ENCODE results near the gene VN1R4. TPM values are rescaled to one million over a fixed set of nuclear protein-coding genes. Genes with fewer than 3 reads are reported as not detected.
"Not testable (repeated sequence)": the region's sequence is repeated elsewhere in the genome, so short reads cannot be mapped to it uniquely, and the experiment has no call there.

Gene VN1R4
- not detected for polyA plus RNA-seq (ENCODE audit: insufficient read length in 3 of 3)
- long read RNA-seq, donor 1 = 0 reads
- long read RNA-seq, donor 2 = 0 reads
- long read RNA-seq, donor 3 = 0 reads
- long read RNA-seq, donor 4 = 0 reads
- long read RNA-seq, donor 5 = 0 reads
- long read RNA-seq, donor 6 = 0 reads
- long read RNA-seq, donor 7 = 0 reads
- long read RNA-seq, donor 8 = 0 reads
- long read RNA-seq, donor 9 = 0 reads
- long read RNA-seq, donor 10 = 0 reads
- long read RNA-seq, donor 11 = 0 reads
- long read RNA-seq, donor 12 = 0 reads
- long read RNA-seq, donor 13 = 0 reads
- long read RNA-seq, donor 14 = 0 reads
- long read RNA-seq, donor 15 = 0 reads
- long read RNA-seq, donor 16 = 0 reads

GRCh38 chr19:53267623-53268022, at the start of gene VN1R4:
Gene VN1R4 (minus strand): TSS chr19:53267723. CDS start chr19:53267665, 58 bp downstream.
- not testable (repeated sequence) for DNase-seq

DNA sequence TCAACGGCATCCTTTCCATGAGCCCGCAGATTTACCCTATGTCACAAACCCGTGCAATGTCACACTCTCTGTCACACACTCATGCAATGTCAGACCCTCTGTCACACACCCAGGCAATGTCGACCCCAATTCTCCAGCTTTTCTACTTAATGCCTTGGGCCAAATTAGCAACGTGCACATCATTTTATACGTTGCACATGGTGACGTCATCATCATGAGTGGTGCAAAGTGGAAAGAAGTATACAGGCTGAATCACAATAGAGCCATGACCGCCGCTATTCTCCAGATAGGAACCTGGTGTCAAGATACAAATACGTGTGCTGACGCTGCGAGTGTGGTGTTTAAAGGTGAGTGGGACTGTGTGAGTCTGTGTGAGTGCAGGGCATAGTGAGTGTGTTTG, 44.4 kb upstream of the VN1R4 start:
- DNase-seq = no peak

- DNase-seq = no peak
Observed at GRCh38 chr19:53311044-53311443, 43.5 kb upstream of the VN1R4 start.

DNA sequence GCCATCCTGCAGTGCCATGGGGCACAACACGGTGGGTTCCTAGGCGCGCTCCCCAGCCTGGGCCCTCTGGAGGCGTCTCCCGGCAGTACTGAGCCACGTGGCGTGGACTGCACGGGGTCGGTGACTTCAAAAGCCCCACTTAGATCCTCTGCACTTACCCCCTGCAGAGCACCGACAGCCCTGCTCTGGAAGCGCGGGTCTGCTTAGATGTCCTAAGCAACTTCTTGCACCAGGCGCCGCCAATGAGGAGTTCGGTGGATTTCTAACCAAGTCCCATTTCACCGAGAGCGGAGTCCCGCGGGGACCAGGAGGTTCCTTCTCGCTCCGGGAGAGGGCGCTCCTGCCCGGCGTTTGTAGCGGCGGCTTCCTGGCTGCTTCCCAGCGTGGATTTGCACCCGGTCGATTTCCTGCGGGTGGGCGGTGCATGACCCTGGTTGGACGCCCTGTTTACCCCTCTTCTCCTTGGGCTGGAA, 40.9 kb upstream of the VN1R4 start:
- DNase-seq = peak; percentile 47

- DNase-seq = not testable (repeated sequence)
Observed at GRCh38 chr19:53301341-53301740, 33.8 kb upstream of the VN1R4 start.

DNA sequence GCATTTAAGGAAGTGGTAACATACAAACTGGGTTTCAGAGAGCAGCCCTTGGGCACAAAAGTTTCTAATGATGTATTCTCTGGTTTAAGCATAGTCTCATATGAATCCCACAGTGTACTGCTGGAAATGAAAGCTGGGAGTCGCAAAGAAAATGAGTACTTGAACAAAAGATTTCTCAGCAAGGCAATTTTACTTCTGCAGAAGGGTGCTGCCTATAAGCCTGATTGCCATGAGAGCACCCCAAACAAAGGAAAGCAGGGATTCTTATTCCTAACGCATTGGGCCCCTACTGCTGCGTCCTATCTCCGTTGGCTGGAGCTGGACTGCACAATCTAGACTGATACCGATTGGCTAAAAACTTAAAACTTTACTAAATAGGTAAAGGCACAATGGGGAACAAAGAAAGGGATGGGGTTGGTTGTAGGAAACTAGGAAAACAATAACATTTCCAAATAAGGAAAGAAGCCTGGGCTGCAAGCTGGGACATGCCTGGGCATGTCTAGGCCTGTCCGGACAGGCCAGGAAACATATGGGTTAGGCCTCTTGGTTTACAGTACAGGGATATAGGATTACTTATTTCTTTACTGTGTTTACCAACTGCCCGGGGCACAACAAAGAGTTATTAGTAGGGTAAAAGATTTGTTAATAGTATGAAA, 27.4 kb upstream of the VN1R4 start:
- no peak for DNase-seq

DNA sequence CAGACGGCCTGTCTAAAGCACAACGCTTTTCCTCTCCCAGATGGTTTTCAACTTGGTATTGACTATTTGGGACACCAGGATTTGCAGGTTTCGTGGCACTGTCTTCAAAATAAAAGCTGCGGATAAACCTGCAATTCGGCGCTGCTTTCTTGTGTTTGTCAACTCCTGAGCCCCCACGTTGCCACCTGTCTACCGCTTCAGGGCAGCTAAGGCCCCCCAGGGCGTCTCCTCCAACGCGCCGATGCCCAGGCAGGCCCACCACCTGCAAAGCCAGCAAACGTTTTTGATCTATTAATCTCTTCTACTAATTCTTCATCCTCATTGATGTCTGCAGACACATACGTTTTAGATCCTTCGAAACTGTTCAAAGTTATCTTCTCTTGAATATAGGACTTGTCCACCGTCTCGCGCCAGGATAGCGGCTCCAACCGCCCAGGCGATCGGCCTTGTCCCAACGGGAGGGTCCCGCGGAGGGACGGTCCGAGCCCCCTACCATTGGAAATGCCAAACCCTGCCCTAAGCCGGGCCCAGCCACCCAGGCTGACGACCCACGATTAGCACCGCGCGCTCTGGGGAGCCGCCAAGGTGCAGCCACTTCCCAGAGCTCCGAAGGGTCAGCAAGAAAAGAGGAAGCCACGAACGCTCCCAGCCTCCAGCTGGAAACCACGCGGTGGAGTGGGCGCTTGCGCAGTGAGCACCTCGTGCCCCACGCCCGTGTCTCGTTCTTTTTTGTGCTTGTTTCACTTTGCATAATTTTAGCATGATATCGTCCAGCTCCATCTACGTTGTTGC, 23.4 kb upstream of the VN1R4 start:
- DNase-seq = no peak

DNA sequence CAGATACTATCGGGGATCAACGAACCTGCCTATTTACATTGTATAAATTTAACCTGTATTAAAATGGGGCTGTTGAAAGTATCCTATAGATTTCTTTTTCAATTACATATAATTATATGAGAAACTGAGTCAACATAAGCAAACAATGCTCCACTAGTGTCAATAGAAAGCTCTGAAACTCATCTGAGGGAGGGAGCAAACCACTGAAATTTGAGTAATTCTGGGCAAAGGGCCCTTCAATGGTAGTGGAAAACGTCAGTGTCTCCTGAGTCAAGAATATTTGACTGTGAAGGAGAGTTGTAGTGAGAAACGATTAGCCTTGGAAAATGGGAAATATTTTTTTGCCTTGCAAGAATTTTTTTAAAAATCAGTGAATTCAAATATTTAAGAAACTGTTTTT, 17.6 kb upstream of the VN1R4 start:
- DNase-seq = no peak

- not testable (repeated sequence) for DNase-seq
Observed at GRCh38 chr19:53281947-53282346, 14.4 kb upstream of the VN1R4 start.

DNA sequence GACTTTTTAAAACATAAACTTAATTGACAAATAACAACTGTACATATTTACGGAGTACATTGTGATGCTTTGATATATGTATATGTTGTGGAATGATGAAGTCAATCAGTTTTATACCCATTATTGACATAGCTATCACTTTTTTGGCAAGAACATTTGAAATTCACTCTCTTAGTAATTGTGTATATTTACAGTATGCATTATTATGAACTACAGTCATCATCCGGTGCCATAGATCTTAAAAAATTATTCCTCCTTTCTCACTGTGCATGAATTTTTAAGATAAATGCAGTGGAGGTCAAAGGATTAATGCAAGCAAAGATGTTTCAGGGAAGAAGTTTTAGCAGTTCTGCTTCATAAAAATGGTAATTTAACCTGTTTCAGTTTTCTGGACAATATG, 8.0 kb upstream of the VN1R4 start:
- DNase-seq = no peak

- no peak for DNase-seq
Observed at GRCh38 chr19:53272044-53272443, 4.5 kb upstream of the VN1R4 start.

- DNase-seq = not testable (repeated sequence)
Observed at GRCh38 chr19:53269861-53270260, 2.3 kb upstream of the VN1R4 start.

DNA sequence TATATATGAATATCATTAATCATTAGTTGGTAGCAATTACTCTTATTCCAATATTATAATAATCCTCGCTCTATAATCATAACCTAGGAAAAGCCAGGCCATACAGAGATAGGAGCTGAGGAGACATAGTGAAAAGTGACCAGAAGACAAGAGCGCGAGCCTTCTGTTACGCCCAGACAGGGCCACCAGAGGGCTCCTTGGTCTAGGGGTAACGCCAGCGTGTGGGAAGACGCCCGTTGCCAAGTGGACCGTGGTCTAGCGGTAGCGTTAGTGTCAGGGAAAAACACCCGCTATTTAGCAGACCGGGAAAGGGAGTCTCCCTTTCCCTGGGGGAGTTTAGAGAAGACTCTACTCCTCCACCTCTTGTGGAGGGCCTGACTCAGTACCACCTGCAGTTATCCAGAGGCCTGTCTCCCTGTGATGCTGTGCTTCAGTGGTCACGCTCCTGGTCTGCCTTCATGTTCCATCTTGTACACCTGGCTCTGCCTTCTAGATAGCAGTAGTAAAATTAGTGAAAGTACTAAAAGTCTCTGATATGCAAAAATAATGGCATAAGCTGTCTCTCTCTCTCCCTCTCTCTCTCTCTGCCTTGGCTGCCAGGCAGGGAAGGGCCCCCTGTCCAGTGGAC, 9.7 kb downstream of the VN1R4 start, which contains the start of gene VN1R2:
VN1R2 (plus strand) TSS at position 578 of the 628 bp plus-strand sequence. CDS start 84 bp downstream, outside the sequence.
- not testable (repeated sequence) for DNase-seq

DNA sequence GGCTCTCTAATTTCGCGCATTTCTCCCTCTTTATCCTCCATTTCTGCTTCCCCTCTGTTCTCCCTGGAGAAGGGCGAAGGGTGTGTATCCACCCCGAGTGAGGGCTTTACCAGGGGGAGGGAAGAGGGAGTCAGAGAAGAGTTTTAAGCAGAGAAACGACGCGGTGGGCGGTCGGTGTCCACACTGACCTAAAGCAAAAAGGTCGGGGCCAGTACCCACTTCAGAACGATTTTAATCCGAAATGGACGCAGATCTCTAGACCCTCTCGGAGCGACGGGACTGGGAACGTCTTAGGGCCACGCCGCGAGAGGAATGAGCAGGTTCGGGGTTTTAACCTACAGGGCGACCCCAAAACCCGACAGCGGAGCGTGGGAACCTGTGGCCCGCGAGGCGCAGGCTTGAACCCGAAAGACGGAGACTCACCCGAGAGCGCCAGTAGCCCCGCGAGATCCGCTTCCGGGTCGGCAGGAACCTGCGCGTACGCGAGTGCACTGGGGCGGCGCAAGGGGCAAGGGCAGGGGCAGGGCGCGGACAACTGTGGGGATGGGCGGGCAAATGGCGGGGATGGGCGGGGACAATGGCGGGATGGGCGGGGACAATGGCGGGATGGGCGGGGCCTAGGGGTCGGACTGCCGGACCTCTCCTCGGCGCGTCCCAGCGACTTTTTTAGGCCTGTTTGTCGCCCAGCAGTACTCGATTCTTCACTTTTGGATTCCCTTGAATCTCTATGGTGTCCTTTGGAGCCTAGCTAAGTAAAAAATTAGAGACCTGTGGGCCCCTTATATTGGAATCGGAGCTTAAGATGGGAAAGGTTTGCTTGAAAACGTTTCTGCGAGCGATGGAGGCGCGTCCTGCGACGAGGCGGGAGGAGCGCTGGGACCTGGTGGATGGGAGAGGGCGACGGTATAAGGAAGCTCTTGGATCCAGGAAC, 12.8 kb downstream of the VN1R4 start, which contains the start of gene ZNF677:
ZNF677 (minus strand) TSS at position 463 of the 931 bp plus-strand sequence. CDS start 3,323 bp downstream, outside the sequence.
- peak; percentile 80 for DNase-seq

GRCh38 chr19:53246498-53246897, 21.0 kb downstream of the VN1R4 start:
- DNase-seq = no peak

- no peak for DNase-seq
Observed at GRCh38 chr19:53237114-53237777, 30.3 kb downstream of the VN1R4 start.

GRCh38 chr19:53224606-53225005, 42.9 kb downstream of the VN1R4 start:
- no peak for DNase-seq

DNA sequence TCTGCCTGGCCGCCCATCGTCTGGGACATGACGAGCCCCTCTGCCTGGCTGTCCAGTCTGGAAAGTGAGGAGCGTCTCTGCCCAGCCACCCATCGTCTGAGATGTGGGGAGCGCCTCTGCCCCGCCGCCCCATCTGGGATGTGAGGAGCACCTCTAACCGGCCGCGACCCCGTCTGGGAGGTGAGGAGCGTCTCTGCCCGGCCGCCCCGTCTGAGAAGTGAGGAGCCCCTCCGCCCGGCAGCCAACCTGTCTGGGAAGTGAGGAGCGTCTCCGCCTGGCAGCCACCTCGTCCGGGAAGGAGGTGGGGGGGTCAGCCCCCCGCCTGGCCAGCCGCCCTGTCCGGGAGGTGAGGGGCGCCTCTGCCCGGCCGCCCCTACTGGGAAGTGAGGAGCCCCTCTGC, 44.8 kb downstream of the VN1R4 start:
- DNase-seq = not testable (repeated sequence)
